ENCODE measurements around the gene MCRIP2.

- TF ChIP-seq CTCF (conservative IDR thresholded peaks at IDR 0.05; ENCODE audit: low read depth in 2 of 2), result no peak
- TF ChIP-seq JUNB (IDR thresholded peaks at IDR 0.05; ENCODE audit: unreplicated experiment), result no peak
- no peak for TF ChIP-seq EZH2 (IDR thresholded peaks at IDR 0.05; ENCODE audit: low read depth, unreplicated experiment)
- no peak for TF ChIP-seq REST (IDR thresholded peaks at IDR 0.05; ENCODE audit: unreplicated experiment)
- no peak for TF ChIP-seq POLR2AphosphoS5 (IDR thresholded peaks at IDR 0.05; ENCODE audit: low read depth)
- no peak for TF ChIP-seq EZH2phosphoT487 (IDR thresholded peaks at IDR 0.05; ENCODE audit: unreplicated experiment)
- TF ChIP-seq ZNF462 (CRISPR knock-in tag; IDR thresholded peaks at IDR 0.05), result no peak
- TF ChIP-seq STAT1 (IDR thresholded peaks at IDR 0.05; ENCODE audit: unreplicated experiment), result no peak
- TF ChIP-seq CREB1 (CRISPR knock-in tag; IDR thresholded peaks at IDR 0.05; ENCODE audit: low read depth), result no peak
- no peak for TF ChIP-seq ETS1 (IDR thresholded peaks at IDR 0.05)
- no peak for TF ChIP-seq NANOG (IDR thresholded peaks at IDR 0.05; ENCODE audit: borderline replicate concordance)
Measured at GRCh38 chr16:686459-687260, 45.0 kb downstream of the MCRIP2 start.

Data from GM23338 (cell line).